ENCODE data around the gene DNAAF5. TPM values are rescaled to one million over a fixed set of nuclear protein-coding genes. Genes with fewer than 3 reads are reported as not detected.

Gene DNAAF5
- total RNA-seq, 1 experiment from 2014 or later: 37.6 TPM

DNA sequence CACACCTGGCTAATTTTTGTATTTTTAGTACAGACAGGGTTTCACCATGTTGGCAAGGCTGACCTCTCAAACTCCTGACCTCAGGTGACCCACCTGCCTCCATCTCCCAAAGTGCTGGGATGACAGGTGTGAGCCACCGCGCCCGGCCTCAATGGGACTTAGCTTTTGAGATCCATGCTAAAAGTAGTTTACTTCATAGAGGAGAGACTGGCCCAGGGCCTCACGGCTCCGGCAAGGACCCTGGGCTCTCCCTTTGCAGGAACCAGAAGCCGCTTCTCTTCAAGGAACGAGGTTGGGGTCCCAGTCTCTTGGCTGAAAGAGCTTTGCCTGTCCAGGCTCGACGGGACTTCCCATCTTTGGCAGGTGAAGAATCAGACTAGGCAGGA, 30.1 kb upstream of the DNAAF5 start:
- Mint-ChIP-seq H3K4me1 (ENCODE audit: insufficient read depth, unreplicated experiment) (no peaks in the 10 kb centered on the region), H3K27me3 (ENCODE audit: insufficient read depth, unreplicated experiment) (no peaks in the 10 kb centered on the region), H3K36me3 (ENCODE audit: insufficient read depth, unreplicated experiment) (peaks cover 22% of the 10 kb centered on the region), H3K9me3 (ENCODE audit: unreplicated experiment) (peaks cover 8% of the 10 kb centered on the region), H3K4me3 (ENCODE audit: unreplicated experiment) (no peak overlapping the region), H3K27ac (ENCODE audit: low read depth, unreplicated experiment) (no peak overlapping the region)
- no peak for DNase-seq (ENCODE audit: unreplicated experiment)
- ChIA-PET POLR2A (no interaction called here), CTCF (no interaction called here)
- BruUV-seq (replicated peaks): no TSS peak
- intact Hi-C loops (cut with micrococcal nuclease): no loop called here
- TF ChIP-seq, protein P1, sequence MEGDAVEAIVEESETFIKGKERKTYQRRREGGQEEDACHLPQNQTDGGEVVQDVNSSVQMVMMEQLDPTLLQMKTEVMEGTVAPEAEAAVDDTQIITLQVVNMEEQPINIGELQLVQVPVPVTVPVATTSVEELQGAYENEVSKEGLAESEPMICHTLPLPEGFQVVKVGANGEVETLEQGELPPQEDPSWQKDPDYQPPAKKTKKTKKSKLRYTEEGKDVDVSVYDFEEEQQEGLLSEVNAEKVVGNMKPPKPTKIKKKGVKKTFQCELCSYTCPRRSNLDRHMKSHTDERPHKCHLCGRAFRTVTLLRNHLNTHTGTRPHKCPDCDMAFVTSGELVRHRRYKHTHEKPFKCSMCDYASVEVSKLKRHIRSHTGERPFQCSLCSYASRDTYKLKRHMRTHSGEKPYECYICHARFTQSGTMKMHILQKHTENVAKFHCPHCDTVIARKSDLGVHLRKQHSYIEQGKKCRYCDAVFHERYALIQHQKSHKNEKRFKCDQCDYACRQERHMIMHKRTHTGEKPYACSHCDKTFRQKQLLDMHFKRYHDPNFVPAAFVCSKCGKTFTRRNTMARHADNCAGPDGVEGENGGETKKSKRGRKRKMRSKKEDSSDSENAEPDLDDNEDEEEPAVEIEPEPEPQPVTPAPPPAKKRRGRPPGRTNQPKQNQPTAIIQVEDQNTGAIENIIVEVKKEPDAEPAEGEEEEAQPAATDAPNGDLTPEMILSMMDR (IDR thresholded peaks at IDR 0.05; ENCODE audit: unreplicated experiment): no peak

DNA sequence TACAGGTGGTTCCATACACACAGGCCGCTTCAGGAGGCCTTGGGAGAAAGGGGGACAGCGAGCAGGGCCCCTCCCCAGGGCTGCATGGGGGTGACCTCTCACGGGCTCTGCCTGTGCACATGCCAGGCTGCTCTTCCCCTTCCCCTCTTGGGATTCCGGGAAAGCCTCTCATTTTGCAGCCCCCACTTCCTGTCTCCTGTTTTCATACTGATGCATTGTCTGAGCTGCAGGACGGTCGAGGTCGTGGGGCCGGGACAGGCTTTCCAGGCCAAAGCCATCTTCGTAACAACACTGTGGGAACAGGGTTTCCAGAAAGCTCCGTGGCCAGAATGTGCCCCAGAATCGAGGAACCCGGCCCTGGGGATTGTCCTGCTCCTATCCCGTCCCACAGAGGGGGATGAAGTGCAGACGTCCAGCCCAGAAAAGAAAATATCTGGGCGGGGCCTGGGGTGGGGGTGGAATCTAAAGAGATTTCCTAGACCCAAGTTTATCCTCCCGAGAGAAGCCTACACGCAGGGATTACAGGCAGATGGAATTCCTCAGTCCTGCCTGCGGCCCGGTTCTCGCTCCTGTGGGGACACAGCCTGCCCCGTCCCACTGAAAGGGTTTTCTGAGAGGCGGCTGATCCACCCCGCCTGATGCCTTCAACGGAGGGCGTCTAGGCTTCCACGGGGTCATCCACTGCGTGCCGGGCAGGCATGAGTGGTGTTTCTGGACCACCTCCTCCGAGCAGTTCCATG, 29.5 kb upstream of the DNAAF5 start:
- TF ChIP-seq, protein P1 (IDR thresholded peaks at IDR 0.05; ENCODE audit: unreplicated experiment): no peak
- Mint-ChIP-seq H3K27me3 (ENCODE audit: insufficient read depth, unreplicated experiment) (no peaks in the 10 kb centered on the region), H3K9me3 (ENCODE audit: unreplicated experiment) (peaks cover 6% of the 10 kb centered on the region), H3K4me1 (ENCODE audit: insufficient read depth, unreplicated experiment) (no peaks in the 10 kb centered on the region), H3K27ac (ENCODE audit: low read depth, unreplicated experiment) (no peak overlapping the region), H3K4me3 (ENCODE audit: unreplicated experiment) (no peak overlapping the region), H3K36me3 (ENCODE audit: insufficient read depth, unreplicated experiment) (peaks cover 22% of the 10 kb centered on the region)
- no TSS peak for BruUV-seq (replicated peaks)
- CTCF ChIA-PET: no interaction called here
- intact Hi-C loops (cut with micrococcal nuclease): no loop called here
- POLR2A ChIA-PET: no interaction called here
- no peak for DNase-seq (ENCODE audit: unreplicated experiment)

DNA sequence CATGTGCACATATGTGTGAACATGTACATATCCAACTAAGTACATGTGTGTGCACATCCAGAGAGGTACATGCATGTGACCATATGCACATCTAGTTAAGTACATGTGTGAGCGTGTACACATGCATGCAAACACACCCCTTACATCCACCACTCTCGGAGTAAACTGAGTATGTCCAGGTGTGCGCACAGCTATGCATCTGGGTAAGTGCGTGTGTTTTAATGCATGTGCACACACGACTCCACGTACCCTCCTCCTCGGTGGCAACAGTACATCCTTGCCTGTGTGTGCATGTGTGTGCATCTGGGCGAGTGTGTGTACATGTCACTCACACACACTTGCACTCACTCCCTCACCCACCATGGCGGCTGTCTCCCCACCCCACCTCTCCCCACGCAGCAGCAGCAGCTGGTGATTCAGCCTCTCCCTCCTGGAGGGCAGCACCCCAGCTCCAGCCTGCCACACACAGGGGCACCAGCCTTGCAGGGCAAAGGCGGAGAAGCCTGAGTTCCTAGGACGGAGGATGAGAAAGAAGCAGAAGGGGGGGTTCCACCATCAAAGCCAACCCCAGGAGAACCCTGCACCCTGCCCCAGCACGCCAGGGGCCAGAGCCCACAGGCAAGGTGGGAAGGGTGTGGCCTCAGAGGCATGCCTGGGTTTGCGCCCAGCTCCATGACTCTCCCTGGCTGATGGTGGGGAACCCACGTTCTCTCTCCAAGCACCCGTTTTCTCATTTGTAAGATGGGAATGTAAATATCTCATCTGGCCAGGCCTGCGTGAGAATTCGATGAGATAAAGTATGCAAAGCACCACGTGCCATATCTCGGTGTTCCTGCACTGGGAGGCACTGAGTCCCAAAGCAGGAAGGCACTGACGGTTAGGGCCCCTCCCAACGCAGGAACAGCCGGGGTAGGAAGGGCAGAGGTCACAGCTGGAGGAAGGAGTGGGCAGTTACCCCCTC, 27.7 kb upstream of the DNAAF5 start:
- peaks cover 29% of the 10 kb centered on the region for H3K36me3 Mint-ChIP-seq (ENCODE audit: insufficient read depth, unreplicated experiment)
- no TSS peak for BruUV-seq (replicated peaks)
- DNase-seq (ENCODE audit: unreplicated experiment): no peak
- H3K4me1 Mint-ChIP-seq (ENCODE audit: insufficient read depth, unreplicated experiment): no peaks in the 10 kb centered on the region
- H3K27me3 Mint-ChIP-seq (ENCODE audit: insufficient read depth, unreplicated experiment): no peaks in the 10 kb centered on the region
- no peak overlapping the region for H3K27ac Mint-ChIP-seq (ENCODE audit: low read depth, unreplicated experiment)
- peaks cover 11% of the 10 kb centered on the region for H3K9me3 Mint-ChIP-seq (ENCODE audit: unreplicated experiment)
- TF ChIP-seq, protein P1 (IDR thresholded peaks at IDR 0.05; ENCODE audit: unreplicated experiment): no peak
- CTCF ChIA-PET: interaction anchor here (0.6 kb wide), 1 partner anchor 36 kb away, joined by 3 read pairs; no protein-coding TSS in a partner anchor
- POLR2A ChIA-PET: no interaction called here
- intact Hi-C loops (cut with micrococcal nuclease): no loop called here
- no peak overlapping the region for H3K4me3 Mint-ChIP-seq (ENCODE audit: unreplicated experiment)

DNA sequence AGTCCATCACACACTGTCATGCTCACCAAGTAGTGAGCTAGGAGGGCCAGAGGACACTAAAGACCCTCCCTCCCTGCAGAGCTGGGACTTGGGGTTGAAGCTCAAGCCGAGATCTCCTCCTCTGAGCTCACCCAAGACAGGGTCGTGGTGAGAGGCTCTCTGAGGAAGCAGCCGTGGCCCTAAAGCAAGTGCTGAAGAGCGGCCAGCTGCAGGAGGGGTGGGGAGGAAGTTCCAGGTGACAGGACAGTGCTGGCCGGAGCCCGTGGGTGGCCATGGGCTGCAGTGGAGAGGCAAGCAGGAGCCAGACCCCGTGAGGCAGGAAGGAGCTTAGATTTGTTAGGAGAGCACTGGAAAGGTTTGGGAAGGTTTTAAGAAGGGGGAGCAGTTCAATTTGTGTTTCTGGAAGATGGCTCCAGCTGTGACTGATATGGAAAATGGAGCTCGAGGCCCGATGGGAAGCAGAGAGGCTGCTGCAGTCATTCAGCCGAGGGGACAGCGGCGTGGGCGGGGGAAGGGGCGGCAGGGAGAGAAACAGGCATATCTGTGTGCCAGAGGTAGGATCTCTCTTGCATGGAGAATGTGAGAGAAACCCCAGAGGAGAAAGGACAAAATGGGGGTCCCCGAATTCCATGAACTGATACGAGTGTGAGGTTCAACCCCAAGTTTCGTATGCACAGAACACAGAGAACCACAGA, 26.9 kb upstream of the DNAAF5 start:
- no peak for DNase-seq (ENCODE audit: unreplicated experiment)
- intact Hi-C loops (cut with micrococcal nuclease): no loop called here
- ChIA-PET POLR2A (no interaction called here), CTCF (interaction anchor here (0.6 kb wide), 1 partner anchor 184 kb away, joined by 3 read pairs; no protein-coding TSS in a partner anchor)
- Mint-ChIP-seq H3K4me3 (ENCODE audit: unreplicated experiment) (no peak overlapping the region), H3K9me3 (ENCODE audit: unreplicated experiment) (peaks cover 12% of the 10 kb centered on the region), H3K36me3 (ENCODE audit: insufficient read depth, unreplicated experiment) (peaks cover 22% of the 10 kb centered on the region), H3K4me1 (ENCODE audit: insufficient read depth, unreplicated experiment) (no peaks in the 10 kb centered on the region), H3K27me3 (ENCODE audit: insufficient read depth, unreplicated experiment) (no peaks in the 10 kb centered on the region), H3K27ac (ENCODE audit: low read depth, unreplicated experiment) (no peak overlapping the region)
- TF ChIP-seq, protein P1 (IDR thresholded peaks at IDR 0.05; ENCODE audit: unreplicated experiment): no peak
- BruUV-seq (replicated peaks): no TSS peak
